SKM-1 (cell line): ENCODE measurements around the gene TMEM201.

ENCODE experiments used
- DNase-seq: peaks from one replicate; lab custom pipeline; 2025; ENCODE audit not compliant: unreplicated experiment; lab: John Stamatoyannopoulos, UW

The TMEM201 gene

GRCh38 chr1:9651565-9652378 lies 63.1 kb downstream of the TMEM201 start, which contains the start of gene PIK3CD:
Gene PIK3CD (plus strand): TSS chr1:9651731. CDS start chr1:9710456, 58,725 bp downstream.
- DNase-seq, result peak; percentile 18

- DNase-seq, result peak; percentile 32
Observed at GRCh38 chr1:9652379-9653209, 63.9 kb downstream of the TMEM201 start.

DNA sequence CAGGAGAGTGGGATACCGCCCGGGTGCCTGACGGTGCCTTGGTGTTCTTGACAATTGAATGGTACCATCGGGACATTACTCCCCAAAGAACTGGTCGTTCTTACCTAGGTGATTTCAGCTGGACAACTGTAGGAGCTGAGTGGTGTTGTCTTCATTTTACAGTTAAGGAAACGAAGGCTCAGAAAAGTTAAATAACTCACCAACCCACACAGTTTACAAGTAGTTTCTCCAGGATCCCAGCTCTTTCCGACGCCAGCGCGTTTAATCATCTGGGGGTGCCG lies 64.4 kb downstream of the TMEM201 start:
- no peak for DNase-seq

DNA sequence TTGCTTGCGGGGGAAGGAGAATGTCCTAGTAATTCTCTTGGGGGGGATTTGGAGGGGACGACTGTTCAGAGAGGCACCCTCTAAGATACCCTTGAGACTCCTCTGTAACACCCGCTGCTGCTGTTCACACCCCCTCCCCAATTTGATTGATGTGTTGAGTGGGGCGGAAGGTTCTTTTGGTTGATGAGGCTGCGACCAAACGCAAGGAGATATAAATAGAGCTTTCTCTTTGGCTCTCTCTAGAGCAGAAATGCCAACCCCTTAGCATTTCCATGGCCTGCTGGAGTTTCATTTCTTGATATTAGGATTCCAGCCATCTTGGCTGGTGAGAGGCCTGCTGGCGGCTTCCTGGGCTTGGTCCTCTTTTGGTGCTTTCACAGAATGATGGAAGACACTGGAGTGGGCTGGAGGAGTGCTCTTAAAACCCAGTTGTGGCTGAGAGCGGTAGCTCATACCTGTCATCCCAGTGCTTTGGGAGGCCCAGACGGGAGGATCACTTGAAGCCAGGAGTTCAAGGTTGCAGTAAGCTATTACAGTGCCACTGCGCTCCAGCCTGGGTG lies 64.9 kb downstream of the TMEM201 start:
- no peak for DNase-seq

GRCh38 chr1:9654051-9654833 lies 65.5 kb downstream of the TMEM201 start:
- DNase-seq, result peak; percentile 85

DNA sequence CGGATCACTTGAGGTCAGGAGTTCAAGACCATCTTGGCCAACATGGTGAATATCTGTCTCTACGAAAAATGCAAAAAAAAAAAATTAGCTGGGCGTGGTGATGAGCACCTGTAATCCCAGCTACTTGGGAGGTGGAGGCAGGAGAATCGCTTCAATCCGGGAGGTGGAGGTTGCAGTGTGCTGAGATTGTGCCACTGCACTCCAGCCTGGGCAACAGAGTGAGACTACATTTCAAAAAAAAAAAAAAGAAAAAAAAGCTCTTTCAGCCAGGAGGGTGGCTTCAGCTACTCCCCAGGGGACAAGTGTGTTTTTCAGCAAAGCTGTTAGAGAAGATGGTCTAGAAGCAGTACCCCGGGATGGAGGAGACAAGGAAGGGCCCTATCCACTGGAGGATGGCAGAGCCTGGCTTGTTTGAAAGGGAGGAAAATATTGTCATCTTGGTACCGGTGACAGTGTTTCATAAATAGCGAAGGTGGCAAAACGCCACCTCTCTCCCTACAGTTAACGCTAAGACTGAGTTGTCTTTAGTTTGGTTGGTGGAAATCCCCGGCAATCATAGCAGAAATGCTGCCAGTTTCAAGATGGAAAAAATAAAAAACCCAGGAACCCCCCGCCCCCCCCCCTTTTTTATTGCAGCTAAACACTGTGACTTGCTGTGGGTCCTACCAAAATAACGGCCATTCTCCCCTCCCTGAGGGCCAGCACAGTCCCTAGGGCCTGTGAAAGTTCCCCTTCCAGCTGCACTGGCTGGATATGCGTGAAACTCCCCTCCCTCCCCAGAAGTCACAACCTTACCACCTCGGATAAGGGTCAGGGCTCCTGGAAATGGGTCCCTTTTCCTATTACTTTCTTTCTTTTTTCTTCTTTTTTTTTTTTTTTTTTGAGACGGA lies 66.4 kb downstream of the TMEM201 start:
- DNase-seq, result no peak

GRCh38 chr1:9655836-9656235 lies 67.1 kb downstream of the TMEM201 start:
- DNase-seq, result no peak

DNA sequence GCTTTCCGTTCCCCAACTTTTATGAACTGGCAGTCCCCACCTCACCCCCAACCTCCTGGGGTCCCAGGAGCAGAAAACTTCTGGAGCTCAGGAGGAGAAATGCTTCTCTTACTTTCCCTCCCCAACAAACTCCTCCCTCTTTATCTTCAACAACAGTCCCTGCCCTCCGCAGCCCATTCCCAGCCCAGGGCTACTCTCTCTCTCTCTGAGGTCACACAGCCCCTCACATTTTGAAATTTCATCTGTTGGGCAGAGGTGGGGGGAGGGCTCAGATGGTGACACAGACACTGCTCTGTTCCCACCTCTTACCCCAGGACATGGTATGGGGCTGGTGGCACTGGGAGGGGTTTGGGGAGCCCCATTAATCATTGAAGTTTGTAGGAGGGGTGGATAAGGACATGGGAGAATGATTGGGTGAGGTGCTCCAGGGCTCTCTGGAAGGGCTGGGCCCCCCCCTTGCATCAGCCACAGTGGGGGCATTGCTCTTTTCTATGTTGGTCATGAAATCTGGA lies 68.9 kb downstream of the TMEM201 start:
- no peak for DNase-seq

GRCh38 chr1:9658199-9658598 lies 69.5 kb downstream of the TMEM201 start:
- DNase-seq, result no peak

DNA sequence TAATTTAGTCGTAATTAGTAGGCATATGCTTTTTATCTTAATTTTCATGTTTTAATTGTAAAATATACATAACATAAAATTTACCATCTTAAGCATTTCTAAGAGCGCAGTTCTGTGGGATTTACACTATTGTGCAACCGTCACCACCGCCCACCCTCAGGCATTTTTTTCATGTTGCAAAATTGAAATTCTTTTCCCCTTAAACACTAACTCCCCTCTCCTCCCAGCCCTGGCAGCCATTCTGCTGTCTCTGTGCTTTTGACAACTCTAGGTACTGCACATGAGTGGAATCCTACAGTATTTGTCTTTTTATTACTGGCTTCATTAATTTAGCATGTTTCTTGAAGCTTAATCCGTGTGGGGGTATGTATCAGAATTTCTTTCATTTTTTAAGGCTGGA lies 70.6 kb downstream of the TMEM201 start:
- DNase-seq, result no peak

- no peak for DNase-seq
Observed at GRCh38 chr1:9663257-9663656, 74.5 kb downstream of the TMEM201 start.
